CD14-positive monocyte (primary cell): ENCODE measurements around the gene GPC5. TPM values are rescaled to one million over a fixed set of nuclear protein-coding genes. Genes with fewer than 3 reads are reported as not detected.
"Not testable (repeated sequence)": the region's sequence is repeated elsewhere in the genome, so short reads cannot be mapped to it uniquely, and the experiment has no call there.

ENCODE experiments used
- DNase-seq, 3 donors: peaks; one replicate each; pipeline ENCODE4 v3.0.0-alpha.2; 2011 to 2022
- H2AFZ ChIP-seq: 2 replicates; pipeline ENCODE4 v1.6.0; 2012; ENCODE audit warnings: mild to moderate bottlenecking, low read depth, low read length, inconsistent platforms; ENCODE audit not compliant: insufficient read depth, poor library complexity, severe bottlenecking
- H3K27ac ChIP-seq, 2 donors: 1 replicate in 1 of 2; 2 replicates in 1 of 2; pipeline ENCODE4 v1.5.1; 2012 to 2013; ENCODE audit warnings: low read length in 2 of 2, control low read depth in 1 of 2, inconsistent platforms in 1 of 2, low read depth in 1 of 2, mild to moderate bottlenecking in 1 of 2
- H3K27me3 ChIP-seq, 2 donors: one replicate each; pipeline versions ENCODE4 v1.6.0 to v1.6.1; 2011 to 2013; ENCODE audit warnings: low read length in 2 of 2; ENCODE audit not compliant: control insufficient read depth in 2 of 2, insufficient read depth in 2 of 2
- H3K36me3 ChIP-seq, 2 donors: replicated peaks in 1 of 2; 1 replicate in 1 of 2; 2 replicates in 1 of 2; pipeline versions ENCODE4 v1.5.1 to v1.6.1; 2012 to 2013; ENCODE audit warnings: low read length in 2 of 2, control low read depth in 1 of 2, inconsistent platforms in 1 of 2, mild to moderate bottlenecking in 1 of 2; ENCODE audit not compliant: insufficient read depth in 2 of 2, control insufficient read depth in 1 of 2
- H3K4me1 ChIP-seq, 2 donors: 1 replicate in 1 of 2; 2 replicates in 1 of 2; pipeline versions ENCODE4 v1.5.1 to v1.6.1; 2012 to 2013; ENCODE audit warnings: low read length in 2 of 2, control low read depth in 1 of 2, inconsistent platforms in 1 of 2, mild to moderate bottlenecking in 1 of 2, moderate library complexity in 1 of 2; ENCODE audit not compliant: insufficient read depth in 2 of 2, control insufficient read depth in 1 of 2
- H3K4me2 ChIP-seq: replicated peaks from 2 replicates; pipeline ENCODE3; 2012; ENCODE audit warnings: low read length, moderate library complexity, mild to moderate bottlenecking; ENCODE audit not compliant: poor library complexity, severe bottlenecking; ENCODE audit errors: extremely low read depth
- H3K4me3 ChIP-seq, 3 experiments: fragments of 200-600 bp in 1 of 3; sonication (generic) in 1 of 3; replicated peaks in 1 of 3; 1 replicate in 2 of 3; 2 replicates in 1 of 3; pipeline ENCODE4 v1.5.1; 2011 to 2013; ENCODE audit warnings: low read length in 3 of 3, mild to moderate bottlenecking in 3 of 3, control low read depth in 2 of 3, low read depth in 2 of 3, inconsistent platforms in 1 of 3, moderate library complexity in 1 of 3
- H3K79me2 ChIP-seq: 2 replicates; pipeline ENCODE4 v1.6.0; 2012; ENCODE audit warnings: mild to moderate bottlenecking, control low read depth, inconsistent platforms, low read length, moderate library complexity; ENCODE audit not compliant: insufficient read depth
- H3K9ac ChIP-seq: 2 replicates; pipeline ENCODE4 v1.6.0; 2017; ENCODE audit warnings: low read length, mild to moderate bottlenecking; ENCODE audit not compliant: insufficient read depth, poor library complexity, severe bottlenecking
- H3K9me3 ChIP-seq, 2 donors: replicated peaks in 1 of 2; 1 replicate in 1 of 2; 2 replicates in 1 of 2; pipeline versions ENCODE4 v1.5.1 to v1.6.1; 2012 to 2013; ENCODE audit warnings: low read length in 2 of 2, control low read depth in 1 of 2; ENCODE audit not compliant: control insufficient read depth in 1 of 2, insufficient read depth in 1 of 2
- H4K20me1 ChIP-seq: 2 replicates; pipeline ENCODE4 v1.6.0; 2012; ENCODE audit warnings: mild to moderate bottlenecking, low read length, control low read depth, moderate library complexity; ENCODE audit not compliant: insufficient read depth
- H3K27ac Mint-ChIP-seq, 7 donors: one replicate each; pipeline ENCODE4 v1.8.0; 2020; ENCODE audit warnings: mild to moderate bottlenecking in 7 of 7, mixed read lengths in 7 of 7, moderate library complexity in 6 of 7, inconsistent platforms in 2 of 7
- H3K27me3 Mint-ChIP-seq, 3 donors: one replicate each; pipeline ENCODE4 v1.8.0; 2021 to 2022; ENCODE audit warnings: low read depth in 3 of 3, mild to moderate bottlenecking in 3 of 3, mixed read lengths in 3 of 3, moderate library complexity in 3 of 3, inconsistent platforms in 1 of 3
- H3K36me3 Mint-ChIP-seq, 2 donors: one replicate each; pipeline ENCODE4 v1.8.0; 2020; ENCODE audit warnings: mixed read lengths in 2 of 2, inconsistent platforms in 1 of 2, mild to moderate bottlenecking in 1 of 2
- H3K4me1 Mint-ChIP-seq: one replicate; pipeline ENCODE4 v1.8.0; 2020; ENCODE audit warnings: mild to moderate bottlenecking, mixed read lengths
- H3K4me3 Mint-ChIP-seq, 2 donors: one replicate each; pipeline ENCODE4 v1.8.0; 2020; ENCODE audit warnings: mild to moderate bottlenecking in 2 of 2, mixed read lengths in 2 of 2, moderate library complexity in 1 of 2
- H3K9me3 Mint-ChIP-seq, 7 donors: one replicate each; pipeline ENCODE4 v1.8.0; 2020 to 2022; ENCODE audit warnings: mixed read lengths in 7 of 7, mild to moderate bottlenecking in 6 of 7, moderate library complexity in 6 of 7, inconsistent platforms in 2 of 7
- CTCF ChIP-seq: fragments of 200-600 bp; IDR thresholded peaks from one replicate; pipeline ENCODE4 v1.8.0; 2022; ENCODE audit warnings: antibody characterized with exemption, mild to moderate bottlenecking
- WGBS: methylation state at CpG from one replicate; pipeline ENCODE4 v1.1.5; 2013; ENCODE audit warnings: missing lambda C conversion rate; ENCODE audit not compliant: insufficient coverage; 5-methylcytosine and 5-hydroxymethylcytosine counted together
- intact Hi-C, 2 donors: fragments of 100-400 bp; cut with micrococcal nuclease; formaldehyde crosslinking; loops; one replicate each; pipeline versions ENCODE4 v1.15.0 to v1.15.1; 2023
- polyA plus RNA-seq, 3 donors: library from polyadenylated mRNA; depleted of rRNA in 1 of 3; unstranded in 2 of 3; stranded (reverse) in 1 of 3; fragments of 300-500 nt in 2 of 3; fragments of >200 nt in 1 of 3; fragmentation: Illumina TruSeq in 2 of 3; gene quantifications; 1 replicate in 2 of 3; 2 replicates in 1 of 3; pipeline ENCODE4 v1.2.3, GENCODE V29; 2012 to 2021

Gene GPC5
- polyA plus RNA-seq, 3 donors = not detected

- DNase-seq = no peak
- H3K9me3 ChIP-seq = no peaks in the 10 kb centered on the region
- H3K27me3 ChIP-seq = no peaks in the 10 kb centered on the region
- H3K4me1 Mint-ChIP-seq = no peaks in the 10 kb centered on the region
- H3K36me3 Mint-ChIP-seq = no peaks in the 10 kb centered on the region
- no peak overlapping the region for H3K27ac ChIP-seq
- H3K4me3 Mint-ChIP-seq = no peak overlapping the region
- H4K20me1 ChIP-seq = no peaks in the 10 kb centered on the region
- H3K27me3 Mint-ChIP-seq = peaks cover 0 to 4% (median 3%) of the 10 kb centered on the region in 3 donors
- H3K9ac ChIP-seq = no peak overlapping the region
- no peak overlapping the region for H3K4me3 ChIP-seq
- no peaks in the 10 kb centered on the region for H3K79me2 ChIP-seq
- no peak for TF ChIP-seq CTCF
- intact Hi-C loops = no loop called here
- H3K9me3 Mint-ChIP-seq = peaks cover 0 to 2% (median 0%) of the 10 kb centered on the region in 7 donors
- 100% methylated on average over 1 of the region's 2 CpGs for whole genome bisulfite sequencing
- H3K4me1 ChIP-seq = no peaks in the 10 kb centered on the region
- no peak overlapping the region for H3K4me2 ChIP-seq
- H3K27ac Mint-ChIP-seq = no peak overlapping the region
- H2AFZ ChIP-seq = no peak overlapping the region
- H3K36me3 ChIP-seq = no peaks in the 10 kb centered on the region
Observed at GRCh38 chr13:91776611-91777193, 378.3 kb downstream of the GPC5 start.

GRCh38 chr13:91778123-91778522, 379.7 kb downstream of the GPC5 start:
- Histone ChIP-seq H2AFZ (no peak overlapping the region), H3K36me3 (no peaks in the 10 kb centered on the region), H3K79me2 (no peaks in the 10 kb centered on the region), H3K4me1 (no peaks in the 10 kb centered on the region), H3K4me2 (no peak overlapping the region), H4K20me1 (no peaks in the 10 kb centered on the region), H3K9ac (no peak overlapping the region), H3K27me3 (no peaks in the 10 kb centered on the region), H3K27ac (no peak overlapping the region), H3K4me3 (no peak overlapping the region), H3K9me3 (no peaks in the 10 kb centered on the region)
- Mint-ChIP-seq H3K36me3 (no peaks in the 10 kb centered on the region), H3K4me1 (no peaks in the 10 kb centered on the region), H3K27me3 (peaks cover 0 to 4% (median 3%) of the 10 kb centered on the region in 3 donors), H3K9me3 (peaks cover 0 to 2% (median 0%) of the 10 kb centered on the region in 7 donors), H3K27ac (no peak overlapping the region), H3K4me3 (peak overlapping the region in 1 of 2 donors; percentile 44)
- WGBS = 87% methylated on average over 2 of the region's 4 CpGs
- TF ChIP-seq CTCF = no peak
- intact Hi-C loops = no loop called here
- DNase-seq = no peak

- H3K27ac Mint-ChIP-seq, H3K4me1 Mint-ChIP-seq, H3K27ac ChIP-seq, H3K9me3 Mint-ChIP-seq, H3K4me1 ChIP-seq, DNase-seq, H3K4me2 ChIP-seq, H3K36me3 ChIP-seq, H3K4me3 Mint-ChIP-seq, H4K20me1 ChIP-seq, H3K9me3 ChIP-seq, H3K9ac ChIP-seq, H3K36me3 Mint-ChIP-seq, H2AFZ ChIP-seq, intact Hi-C loops, H3K27me3 Mint-ChIP-seq, H3K4me3 ChIP-seq, H3K27me3 ChIP-seq, H3K79me2 ChIP-seq: not testable (repeated sequence)
- 83% methylated on average over 1 of the region's 7 CpGs for WGBS
Observed at GRCh38 chr13:91781982-91782691, 383.7 kb downstream of the GPC5 start.
